Skeletal muscle tissue (tissue), 4 donors: Measurements from ENCODE around the gene ABCF3. TPM values are rescaled to one million over a fixed set of nuclear protein-coding genes. Genes with fewer than 3 reads are reported as not detected.
A peak's percentile ranks its signal among the peaks of the same experiment; 100 is the strongest.

Experiments used
- H3K27ac ChIP-seq: one replicate; pipeline ENCODE4 v1.7.0; 2013; ENCODE audit warnings: mild to moderate bottlenecking, low read depth, low read length, inconsistent platforms
- H3K27me3 ChIP-seq, 3 donors: one replicate each; pipeline ENCODE4 v1.7.0; 2013; ENCODE audit warnings: low read length in 3 of 3; ENCODE audit not compliant: control insufficient read depth in 3 of 3, insufficient read depth in 3 of 3
- H3K36me3 ChIP-seq, 3 donors: one replicate each; pipeline ENCODE4 v1.7.0; 2013; ENCODE audit warnings: low read length in 3 of 3; ENCODE audit not compliant: control insufficient read depth in 3 of 3, insufficient read depth in 3 of 3
- H3K4me1 ChIP-seq, 3 donors: one replicate each; pipeline ENCODE4 v1.7.0; 2013; ENCODE audit warnings: low read length in 3 of 3, mild to moderate bottlenecking in 3 of 3; ENCODE audit not compliant: control insufficient read depth in 3 of 3, insufficient read depth in 3 of 3
- H3K4me3 ChIP-seq, 3 donors: one replicate each; pipeline ENCODE4 v1.7.0; 2013; ENCODE audit warnings: low read length in 3 of 3
- H3K9ac ChIP-seq, 3 donors: one replicate each; pipeline ENCODE4 v1.7.0; 2013; ENCODE audit warnings: low read length in 3 of 3, mild to moderate bottlenecking in 3 of 3, moderate library complexity in 2 of 3, low read depth in 1 of 3
- H3K9me3 ChIP-seq, 3 donors: one replicate each; pipeline ENCODE4 v1.7.0; 2013; ENCODE audit warnings: low read length in 3 of 3; ENCODE audit not compliant: control insufficient read depth in 3 of 3
- total RNA-seq: library from RNA; depleted of rRNA; stranded (reverse); fragments of >200 nt; gene quantifications from one replicate; pipeline ENCODE4 v1.2.3, GENCODE V29; 2014
- donor health status: Osteomylitis.

Gene ABCF3
- total RNA-seq, 1 donor from 2014 or later, result 45.9 TPM

DNA sequence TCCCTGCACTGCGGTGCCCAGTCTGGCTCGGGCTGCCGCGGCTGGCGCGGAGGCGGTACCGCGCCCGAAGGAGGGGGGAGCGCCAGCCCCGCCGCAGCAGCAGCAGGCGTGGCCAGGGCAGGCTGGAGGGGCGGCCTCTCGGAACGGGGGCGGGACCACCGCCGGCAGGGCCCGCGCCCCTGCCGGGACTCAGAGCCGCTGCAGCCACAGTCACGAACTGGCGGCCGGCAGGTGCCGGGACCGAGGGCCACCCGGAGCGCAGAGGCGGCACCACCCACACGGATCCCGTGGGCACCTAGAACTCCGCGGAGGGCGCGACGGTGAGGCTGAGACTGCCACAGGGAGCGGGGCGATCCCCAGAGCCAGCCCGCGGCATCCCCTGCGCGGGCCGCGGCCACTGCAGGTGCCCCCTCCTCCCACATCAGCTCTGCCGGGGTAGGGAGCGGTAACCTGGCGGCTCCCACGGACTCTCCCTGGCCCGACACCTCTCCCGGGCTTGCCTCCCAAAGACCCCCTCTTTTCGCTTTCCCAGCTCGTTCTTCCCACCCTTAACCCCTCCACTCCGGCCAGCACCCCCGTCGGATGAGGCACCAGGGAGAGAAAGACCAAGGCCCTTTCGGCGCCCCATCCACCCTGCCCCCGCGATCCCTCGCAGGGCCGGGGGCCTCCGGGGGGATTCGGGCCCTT, 43.5 kb downstream of the ABCF3 start, which contains the start of gene VWA5B2:
TSS of gene VWA5B2 (plus strand) at position 192 of the 687 bp plus-strand sequence. CDS start 944 bp downstream, outside the sequence.
- H3K27ac ChIP-seq, result no peak within 1 kb of the TSS
- H3K27me3 ChIP-seq, result peaks cover 47 to 61% (median 54%) of the 10 kb centered on the region in 3 donors
- no peaks in the 10 kb centered on the region for H3K36me3 ChIP-seq
- H3K4me3 ChIP-seq, result peak within 1 kb of the TSS; percentile 23 to 67 (median 66)
- no peaks in the 10 kb centered on the region for H3K9me3 ChIP-seq
- H3K9ac ChIP-seq, result peak within 1 kb of the TSS in 2 of 3 donors; percentile 32 to 45
- peaks cover 5 to 10% (median 10%) of the 10 kb centered on the region in 3 donors for H3K4me1 ChIP-seq

DNA sequence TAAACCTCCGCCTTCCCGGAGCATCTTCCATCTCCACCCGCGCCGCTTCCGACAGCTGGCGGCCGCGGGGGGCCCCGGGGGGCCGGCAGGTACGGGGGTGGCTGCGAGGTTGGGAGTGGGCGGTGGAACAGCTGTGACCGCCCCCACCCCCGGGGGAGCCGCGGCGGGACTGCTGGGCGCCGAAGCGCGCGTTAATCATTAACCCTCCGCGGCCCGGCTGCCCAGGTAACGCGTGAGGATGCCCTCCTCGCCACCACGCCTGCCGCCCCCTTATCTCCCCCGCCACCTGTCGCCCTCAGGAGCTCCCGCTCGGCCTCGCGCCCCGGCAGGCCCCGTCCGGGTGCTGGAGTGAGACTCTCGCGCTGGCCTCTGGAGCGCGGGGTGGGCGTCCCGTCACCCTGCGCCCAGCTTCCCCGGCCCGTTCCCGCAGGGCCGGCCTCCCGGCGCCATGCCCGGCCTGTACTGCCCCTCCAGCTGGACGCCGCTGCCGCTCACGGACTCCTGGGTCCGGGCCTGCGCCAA, 44.1 kb downstream of the ABCF3 start:
- Histone ChIP-seq H3K4me1 (peaks cover 5 to 10% (median 10%) of the 10 kb centered on the region in 3 donors), H3K9me3 (no peaks in the 10 kb centered on the region), H3K27me3 (peaks cover 47 to 61% (median 54%) of the 10 kb centered on the region in 3 donors), H3K27ac (no peak overlapping the region), H3K9ac (peak overlapping the region in 1 of 3 donors; percentile 8), H3K4me3 (peak overlapping the region in 1 of 3 donors; percentile 32), H3K36me3 (no peaks in the 10 kb centered on the region)

DNA sequence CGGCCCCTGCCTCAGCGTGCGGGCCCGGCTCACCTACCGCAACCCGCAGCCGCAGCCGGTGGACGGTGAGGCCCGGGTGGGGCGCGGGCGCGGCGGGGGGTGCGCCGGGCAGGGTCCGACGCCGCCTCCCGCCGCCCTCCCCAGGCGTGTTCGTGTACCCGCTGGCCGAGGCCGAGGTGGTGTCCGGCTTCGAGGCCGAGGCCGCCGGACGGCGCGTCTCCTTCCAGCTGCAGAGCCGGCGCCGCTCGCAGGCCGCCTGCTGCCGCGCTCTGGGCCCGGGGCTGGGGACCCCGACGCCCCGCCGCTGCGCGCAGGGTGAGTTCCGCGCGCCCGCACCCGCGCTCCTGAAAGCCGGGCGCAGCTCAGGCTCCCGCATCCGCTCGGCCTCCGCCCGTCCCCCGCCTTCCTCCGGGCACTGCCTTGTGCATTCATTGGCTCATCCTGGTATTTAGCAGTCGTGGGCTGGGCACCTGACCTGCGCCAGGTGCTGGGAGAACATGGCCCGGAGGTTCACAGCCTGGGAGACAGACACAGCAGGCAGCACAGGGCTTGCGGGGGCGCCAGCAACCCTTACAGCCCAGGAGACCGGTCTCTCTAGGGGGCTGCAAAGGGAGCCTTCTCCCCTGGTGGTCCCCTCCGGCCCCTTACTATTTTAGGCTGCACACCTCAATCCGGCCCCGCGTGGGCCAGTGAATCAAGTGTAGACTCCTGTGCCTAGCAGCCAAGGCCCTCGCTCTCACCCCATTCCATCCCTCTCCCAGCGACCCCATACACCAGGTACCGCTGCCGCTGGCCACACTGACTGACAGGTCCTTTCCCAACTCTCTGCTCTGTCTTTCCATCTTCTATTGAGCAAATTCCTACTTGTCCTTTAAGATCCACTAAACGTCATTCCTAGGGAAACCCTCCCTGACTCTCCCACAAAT, 44.9 kb downstream of the ABCF3 start:
- H3K9me3 ChIP-seq, result no peaks in the 10 kb centered on the region
- H3K9ac ChIP-seq, result peak overlapping the region in 1 of 3 donors; percentile 8
- peaks cover 47 to 61% (median 54%) of the 10 kb centered on the region in 3 donors for H3K27me3 ChIP-seq
- H3K36me3 ChIP-seq, result no peaks in the 10 kb centered on the region
- no peak overlapping the region for H3K27ac ChIP-seq
- H3K4me1 ChIP-seq, result peaks cover 5 to 10% (median 10%) of the 10 kb centered on the region in 3 donors
- no peak overlapping the region for H3K4me3 ChIP-seq

DNA sequence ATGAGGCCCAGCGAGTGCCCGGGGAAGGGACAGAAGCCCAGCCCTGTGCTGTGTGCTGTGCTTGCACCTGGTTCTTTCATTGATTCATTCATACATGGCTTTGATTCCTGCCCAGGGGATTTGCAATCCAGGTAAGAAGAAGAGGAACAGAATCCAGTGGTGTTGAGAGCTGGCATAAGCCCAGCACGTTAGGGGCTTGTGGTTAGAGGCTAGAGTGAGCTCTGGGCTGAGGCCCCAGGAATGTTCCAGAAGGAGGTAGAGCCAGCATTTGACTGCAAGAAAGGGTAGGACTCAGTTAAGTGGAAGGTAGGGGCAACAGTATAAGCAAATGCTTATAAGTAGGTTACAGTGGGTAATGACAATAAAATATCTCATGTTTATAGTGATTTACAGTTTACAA, 45.7 kb downstream of the ABCF3 start:
- H3K4me3 ChIP-seq, result no peak overlapping the region
- H3K36me3 ChIP-seq, result no peaks in the 10 kb centered on the region
- H3K4me1 ChIP-seq, result peaks cover 5 to 10% (median 10%) of the 10 kb centered on the region in 3 donors
- no peak overlapping the region for H3K27ac ChIP-seq
- peaks cover 49 to 66% (median 52%) of the 10 kb centered on the region in 3 donors for H3K27me3 ChIP-seq
- H3K9me3 ChIP-seq, result no peaks in the 10 kb centered on the region
- no peak overlapping the region for H3K9ac ChIP-seq

DNA sequence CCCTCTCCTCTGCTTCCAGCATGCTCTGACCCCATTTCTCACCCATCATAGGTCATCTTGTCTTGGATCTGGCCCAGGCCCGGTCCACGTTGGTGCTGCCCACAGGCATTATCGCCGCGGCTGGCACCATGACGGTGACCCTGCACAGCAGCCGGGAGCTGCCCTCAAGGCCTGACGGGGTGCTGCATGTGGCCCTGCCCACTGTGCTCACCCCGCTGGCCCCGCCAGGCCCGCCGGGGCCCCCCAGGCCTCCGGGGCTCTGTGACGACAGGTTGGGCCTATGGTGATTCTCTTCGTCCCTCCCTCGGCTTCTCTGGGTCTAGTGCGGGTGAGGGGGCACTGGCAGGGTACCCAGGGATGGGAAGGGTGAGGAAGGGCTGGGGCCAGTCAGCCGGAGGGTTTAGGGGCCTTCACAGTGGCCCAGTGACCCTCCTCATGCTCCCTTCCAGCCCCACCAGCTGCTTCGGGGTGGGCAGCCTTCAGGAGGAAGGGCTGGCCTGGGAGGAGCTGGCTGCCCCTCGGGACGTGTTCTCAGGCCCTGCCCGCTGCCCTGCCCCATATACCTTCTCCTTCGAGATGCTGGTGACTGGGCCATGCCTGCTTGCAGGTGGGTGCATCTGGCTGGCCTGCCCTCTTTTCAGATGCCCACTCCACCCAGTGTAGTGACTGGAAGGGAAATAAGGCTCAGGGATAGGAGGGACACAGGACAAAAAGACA, 47.3 kb downstream of the ABCF3 start:
- no peaks in the 10 kb centered on the region for H3K9me3 ChIP-seq
- no peak overlapping the region for H3K27ac ChIP-seq
- H3K27me3 ChIP-seq, result peaks cover 49 to 64% (median 50%) of the 10 kb centered on the region in 3 donors
- H3K4me3 ChIP-seq, result no peak overlapping the region
- peaks cover 5 to 10% (median 10%) of the 10 kb centered on the region in 3 donors for H3K4me1 ChIP-seq
- H3K9ac ChIP-seq, result no peak overlapping the region
- no peaks in the 10 kb centered on the region for H3K36me3 ChIP-seq

DNA sequence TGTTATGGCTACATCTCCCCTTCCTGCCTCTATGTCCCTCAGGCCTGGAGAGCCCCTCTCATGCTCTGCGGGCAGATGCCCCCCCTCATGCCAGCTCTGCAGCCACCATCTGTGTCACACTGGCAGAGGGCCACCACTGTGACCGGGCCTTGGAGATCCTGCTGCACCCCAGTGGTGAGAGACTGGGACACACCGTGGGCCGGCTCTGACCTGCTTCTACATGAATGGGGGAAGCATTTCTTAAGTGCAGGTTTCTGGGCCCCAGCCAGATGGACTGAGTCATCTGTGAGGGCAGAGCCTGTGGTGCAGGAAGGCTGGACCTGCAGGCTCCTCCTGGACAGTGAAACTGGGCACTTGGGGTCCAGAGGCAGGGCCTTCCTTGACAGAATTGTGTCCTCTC, 48.2 kb downstream of the ABCF3 start:
- Histone ChIP-seq H3K27me3 (peaks cover 40 to 65% (median 42%) of the 10 kb centered on the region in 3 donors), H3K36me3 (no peaks in the 10 kb centered on the region), H3K9ac (no peak overlapping the region), H3K4me1 (peaks cover 5 to 10% (median 8%) of the 10 kb centered on the region in 3 donors), H3K27ac (no peak overlapping the region), H3K9me3 (no peaks in the 10 kb centered on the region), H3K4me3 (no peak overlapping the region)

DNA sequence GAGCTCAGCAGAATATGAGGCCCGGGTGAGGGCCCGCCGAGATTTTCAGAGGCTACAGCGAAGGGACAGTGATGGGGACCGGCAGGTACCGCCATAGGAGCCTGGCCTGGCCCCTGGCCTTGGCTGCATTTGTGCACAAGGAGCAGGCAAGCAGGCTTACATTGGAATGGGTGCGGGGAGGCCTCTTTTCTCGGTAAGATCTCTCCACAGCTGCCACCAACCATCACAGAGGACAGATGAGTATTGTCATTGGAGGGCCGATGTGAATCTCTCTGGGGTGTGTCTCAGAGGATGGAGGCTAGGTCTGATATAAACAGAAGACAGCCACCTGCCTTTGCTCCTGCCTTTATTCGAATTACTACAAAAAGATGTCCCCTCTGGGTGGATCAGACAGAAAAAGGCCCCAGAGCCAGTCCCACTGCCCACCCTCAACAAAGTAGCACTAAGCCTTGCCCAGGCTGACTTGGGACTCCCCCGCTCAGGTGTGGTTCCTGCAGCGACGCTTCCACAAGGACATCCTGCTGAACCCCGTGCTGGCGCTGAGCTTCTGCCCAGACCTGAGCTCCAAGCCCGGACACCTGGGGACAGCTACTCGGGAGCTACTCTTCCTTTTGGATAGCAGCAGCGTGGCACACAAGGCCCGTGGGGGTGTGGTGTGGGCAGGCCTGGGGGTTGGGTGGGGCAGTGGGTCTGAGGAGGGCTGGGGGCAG, 48.8 kb downstream of the ABCF3 start:
- H3K27ac ChIP-seq, result no peak overlapping the region
- peaks cover 34 to 61% (median 40%) of the 10 kb centered on the region in 3 donors for H3K27me3 ChIP-seq
- H3K4me1 ChIP-seq, result peaks cover under 1 to 4% (median 3%) of the 10 kb centered on the region in 3 donors

DNA sequence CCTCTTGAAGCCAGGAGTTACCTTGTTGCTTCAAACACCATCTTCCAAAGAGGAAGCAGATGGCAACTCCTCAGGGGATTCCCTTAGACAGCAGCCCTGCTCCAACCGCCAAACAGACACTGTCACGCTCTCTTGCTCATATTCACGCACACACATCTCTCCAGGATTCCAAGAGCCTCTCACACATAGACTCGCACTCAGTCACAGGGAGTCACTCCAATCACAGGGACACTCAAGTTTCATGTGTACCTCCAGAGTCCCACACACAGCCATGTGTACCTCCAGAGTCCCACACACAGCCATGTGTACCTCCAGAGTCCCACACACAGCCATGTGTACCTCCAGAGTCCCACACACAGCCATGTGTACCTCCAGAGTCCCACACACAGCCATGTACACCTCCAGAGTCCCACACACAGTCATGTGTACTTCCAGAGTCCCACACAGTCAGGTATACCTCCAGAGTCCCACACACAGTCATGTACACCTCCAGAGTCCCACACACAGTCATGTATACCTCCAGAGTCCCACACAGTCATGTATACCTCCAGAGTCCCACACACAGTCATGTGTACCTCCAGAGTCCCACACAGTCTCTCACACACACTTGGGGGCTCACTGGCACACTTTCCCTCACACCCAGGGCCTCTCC, 49.5 kb downstream of the ABCF3 start:
- no peak overlapping the region for H3K27ac ChIP-seq

More for the DNA sequence above, 48.8 kb downstream of the ABCF3 start:
- no peak overlapping the region for H3K4me3 ChIP-seq
- H3K9me3 ChIP-seq, result no peaks in the 10 kb centered on the region
- H3K36me3 ChIP-seq, result no peaks in the 10 kb centered on the region
- H3K9ac ChIP-seq, result no peak overlapping the region

More for the DNA sequence above, 49.5 kb downstream of the ABCF3 start:
- no peaks in the 10 kb centered on the region for H3K36me3 ChIP-seq
- H3K9me3 ChIP-seq, result no peaks in the 10 kb centered on the region
- H3K4me3 ChIP-seq, result no peak overlapping the region
- no peak overlapping the region for H3K9ac ChIP-seq
- no peaks in the 10 kb centered on the region for H3K4me1 ChIP-seq
- peaks cover 33 to 55% (median 34%) of the 10 kb centered on the region in 3 donors for H3K27me3 ChIP-seq
